Epithelial cell of esophagus (primary cell): ENCODE data around the gene ROBO3.
A peak's percentile ranks its signal among the peaks of the same experiment; 100 is the strongest.

Experiments
- DNase-seq: peaks from one replicate; pipeline ENCODE4 v3.0.0; 2010; ENCODE audit warnings: low read depth
- H3K4me3 ChIP-seq: 2 replicates; pipeline ENCODE4 v1.5.1; 2011; ENCODE audit warnings: mild to moderate bottlenecking, low read length, control low read depth
- CTCF ChIP-seq: IDR thresholded peaks from 2 replicates; pipeline ENCODE4 v1.5.1; 2011; ENCODE audit warnings: low read depth, mild to moderate bottlenecking, low read length, control low read depth, inconsistent platforms; ENCODE audit not compliant: insufficient read depth; ENCODE audit errors: missing control alignments

The ROBO3 gene

DNA sequence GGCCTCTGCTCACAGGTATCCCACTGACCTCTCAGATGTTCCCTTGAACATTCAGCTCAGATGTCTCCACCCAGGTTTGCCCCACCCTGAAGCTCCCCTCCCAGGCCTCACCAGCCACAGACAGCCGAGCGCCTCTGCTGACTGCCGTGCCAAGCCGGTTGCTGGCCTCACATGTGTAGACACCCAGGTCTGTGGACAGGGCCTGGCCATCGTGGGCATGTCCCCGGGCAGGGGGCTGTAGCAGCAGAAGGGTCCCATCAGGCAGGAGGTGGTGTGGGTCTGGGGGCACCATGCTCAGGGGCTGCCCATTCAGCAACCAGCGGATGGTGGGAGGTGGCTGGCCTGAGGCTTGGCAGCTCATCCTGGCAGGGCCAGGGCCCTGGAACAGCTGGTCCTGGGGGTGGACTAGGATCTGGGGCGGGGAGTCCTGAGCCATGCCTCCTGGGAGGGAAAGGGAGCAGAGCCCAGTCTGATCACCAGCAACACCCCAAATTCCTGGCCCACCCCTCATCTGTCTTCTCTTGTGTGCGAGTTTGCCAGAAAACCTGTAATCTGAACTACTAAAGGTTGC, 31.7 kb downstream of the ROBO3 start:
- no peak for TF ChIP-seq CTCF
- no peak for DNase-seq
- no peak overlapping the region for H3K4me3 ChIP-seq

GRCh38 chr11:124897674-124898262, 32.5 kb downstream of the ROBO3 start, which contains the start of gene ROBO4:
Gene ROBO4 (minus strand): TSS chr11:124897865. CDS start chr11:124897795, 70 bp downstream.
- no peak for DNase-seq

DNA sequence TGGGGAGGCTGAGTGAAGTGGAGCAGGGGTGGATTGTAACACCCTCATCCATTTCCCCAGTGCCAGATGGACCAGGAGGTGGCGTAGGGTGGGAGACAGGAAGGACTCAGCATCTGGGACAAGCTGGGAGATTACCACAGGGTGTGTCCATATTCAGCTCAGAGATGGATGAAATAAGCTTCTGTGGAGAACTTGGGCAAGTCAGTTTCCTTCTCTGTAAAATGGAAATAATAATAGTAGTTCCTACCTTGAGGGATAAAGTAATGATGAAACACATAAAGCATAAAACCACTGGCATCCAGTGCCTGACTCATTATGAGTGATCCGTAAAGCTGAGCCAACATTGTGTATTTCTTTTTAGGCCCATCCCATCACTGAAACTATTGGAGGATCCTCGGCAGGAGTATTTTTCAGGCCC, 33.0 kb downstream of the ROBO3 start:
- peak; percentile 92 for DNase-seq
- peak; percentile 26 for TF ChIP-seq CTCF
- H3K4me3 ChIP-seq = no peak overlapping the region

More at GRCh38 chr11:124897674-124898262, 32.5 kb downstream of the ROBO3 start, which contains the start of gene ROBO4:
- no peak within 1 kb of the TSS for H3K4me3 ChIP-seq
- TF ChIP-seq CTCF = no peak

DNA sequence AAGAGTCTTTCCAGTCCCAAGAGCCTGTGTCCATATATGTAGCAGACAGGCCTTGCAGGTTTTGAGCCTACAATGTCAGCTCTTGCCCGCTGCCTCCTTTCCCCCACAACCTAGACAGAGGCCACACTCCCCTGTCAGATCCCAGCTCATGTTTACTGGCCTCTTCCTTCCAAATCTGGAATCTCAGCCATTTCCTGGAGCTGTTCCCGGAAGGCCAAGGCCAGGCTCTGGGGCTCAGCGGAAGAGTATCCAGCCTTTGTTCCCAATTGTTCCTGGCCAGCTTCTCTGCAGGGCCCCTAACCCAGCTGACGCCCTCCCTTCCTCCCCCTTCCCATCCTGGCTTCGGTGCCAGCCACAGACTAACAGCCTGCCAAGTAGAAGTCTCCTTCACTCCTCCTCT, 33.5 kb downstream of the ROBO3 start:
- TF ChIP-seq CTCF = no peak
- DNase-seq = no peak

DNA sequence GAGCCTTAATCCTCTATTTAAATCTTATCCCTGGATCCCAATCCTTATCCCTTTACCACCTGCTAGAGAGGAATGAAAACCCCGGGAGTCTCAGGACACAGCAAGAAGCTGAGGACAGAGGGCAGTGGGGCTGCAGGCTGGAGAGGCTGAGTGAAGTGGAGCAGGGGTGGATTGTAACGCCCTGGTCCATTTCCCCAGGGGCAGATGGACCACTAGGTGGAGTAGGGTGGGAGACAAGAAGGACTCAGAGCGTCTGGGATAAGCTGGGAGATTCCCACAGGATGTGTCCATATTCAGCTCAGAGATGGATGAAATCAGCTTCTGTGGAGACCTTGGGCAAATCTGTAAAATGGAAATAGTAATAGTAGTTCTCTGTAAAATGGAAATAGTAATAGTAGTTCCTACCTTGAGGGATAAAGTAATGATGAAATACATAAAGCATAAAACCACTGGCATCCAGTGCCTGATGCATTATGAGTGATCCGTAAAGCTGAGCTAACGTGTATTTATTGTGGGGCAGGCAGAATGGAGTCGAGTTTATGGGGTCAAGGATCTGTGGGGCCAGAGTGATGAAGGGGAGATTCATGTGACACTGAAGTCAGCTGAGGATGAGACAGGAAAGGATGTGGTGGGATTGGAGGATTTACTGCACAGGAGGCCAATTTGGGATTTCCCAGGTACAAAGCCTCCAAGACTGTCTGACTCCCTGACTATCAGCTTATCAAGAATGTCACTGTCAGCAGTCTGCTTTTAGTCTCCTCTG, 34.3 kb downstream of the ROBO3 start:
- no peak overlapping the region for H3K4me3 ChIP-seq
- no peak for DNase-seq
- no peak for TF ChIP-seq CTCF

More for the DNA sequence above, 33.5 kb downstream of the ROBO3 start:
- H3K4me3 ChIP-seq = no peak overlapping the region

- DNase-seq = peak; percentile 92
These were observed 35.2 kb downstream of the ROBO3 start for GRCh38 chr11:124900464-124900863.

More at GRCh38 chr11:124900464-124900863, 35.2 kb downstream of the ROBO3 start:
- TF ChIP-seq CTCF = no peak
- H3K4me3 ChIP-seq = no peak overlapping the region
